HG02943 (cell line): ENCODE measurements around the gene CPNE9.
"Not testable (repeated sequence)": the region's sequence is repeated elsewhere in the genome, so short reads cannot be mapped to it uniquely, and the experiment has no call there.

ENCODE experiments used
- ATAC-seq: cut with Tn5 transposase; IDR thresholded peaks from one replicate; pipeline ENCODE4 v1.9.1; 2021; ENCODE audit warnings: mild to moderate bottlenecking, low read depth, moderate library complexity; ENCODE audit not compliant: unreplicated experiment

The CPNE9 gene

GRCh38 chr3:9770276-9770812 is 66.7 kb downstream of the CPNE9 start:
- ATAC-seq = no peak

- ATAC-seq = not testable (repeated sequence)
These were observed 67.4 kb downstream of the CPNE9 start for GRCh38 chr3:9771007-9771406.

- no peak for ATAC-seq
These were observed 73.5 kb downstream of the CPNE9 start for GRCh38 chr3:9776896-9777693.

GRCh38 chr3:9777694-9778021 is 74.0 kb downstream of the CPNE9 start:
- ATAC-seq = no peak

- no peak for ATAC-seq
These were observed 74.8 kb downstream of the CPNE9 start for GRCh38 chr3:9778143-9779074.

GRCh38 chr3:9779075-9779593 is 75.5 kb downstream of the CPNE9 start:
- ATAC-seq = no peak
